HG03521 (cell line): ENCODE data around the gene SLTM.
"Not testable (repeated sequence)": the region's sequence is repeated elsewhere in the genome, so short reads cannot be mapped to it uniquely, and the experiment has no call there.

Experiments used
- ATAC-seq: cut with Tn5 transposase; IDR thresholded peaks from one replicate; pipeline ENCODE4 v1.9.1; 2021; ENCODE audit warnings: mild to moderate bottlenecking, moderate library complexity; ENCODE audit not compliant: unreplicated experiment

The SLTM gene

DNA sequence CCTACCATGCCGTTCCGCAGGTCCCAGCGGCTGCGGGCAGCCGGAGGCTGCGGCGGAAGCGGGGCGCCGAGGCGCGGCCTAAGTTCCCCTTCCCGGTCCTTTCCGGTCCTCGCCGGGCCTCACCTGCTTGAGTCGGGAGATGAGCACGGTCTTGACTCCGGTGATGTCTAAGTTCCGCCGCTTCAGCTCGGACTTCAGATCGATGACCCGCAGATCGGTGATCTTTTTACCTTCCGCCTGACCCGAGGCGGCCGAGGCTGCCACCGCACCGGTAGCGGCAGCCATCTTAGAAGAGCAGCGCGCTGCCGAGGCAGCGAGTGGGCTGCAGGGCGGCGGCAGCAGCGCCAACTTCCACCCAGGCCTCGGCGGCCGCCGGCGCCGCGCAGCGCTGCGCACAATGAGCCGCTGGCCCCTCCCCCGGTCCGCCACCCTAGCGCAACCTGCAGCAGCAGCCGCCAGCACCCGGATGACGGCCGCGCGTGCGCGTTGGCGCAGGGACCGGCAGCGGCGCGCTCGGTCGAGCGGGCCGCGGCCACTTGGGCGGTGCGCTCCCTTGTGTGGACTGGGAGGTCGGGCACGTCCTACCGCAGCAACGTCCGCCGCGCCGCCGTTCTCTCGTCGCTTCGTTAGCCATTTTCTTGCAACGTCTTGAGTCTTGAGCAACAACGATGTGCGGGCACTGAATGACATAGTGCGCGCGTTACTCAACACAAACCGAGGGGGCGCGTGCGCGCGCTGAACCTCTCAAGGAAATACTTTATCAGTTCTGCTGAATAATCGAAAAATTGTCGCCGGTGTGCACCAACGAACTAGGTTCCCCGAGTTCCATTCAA lies at the start of gene SLTM:
Gene SLTM (minus strand): TSS at position 399 of the 833 bp plus-strand sequence. CDS start 114 bp downstream, at position 285.
- peak; percentile 89 for ATAC-seq

DNA sequence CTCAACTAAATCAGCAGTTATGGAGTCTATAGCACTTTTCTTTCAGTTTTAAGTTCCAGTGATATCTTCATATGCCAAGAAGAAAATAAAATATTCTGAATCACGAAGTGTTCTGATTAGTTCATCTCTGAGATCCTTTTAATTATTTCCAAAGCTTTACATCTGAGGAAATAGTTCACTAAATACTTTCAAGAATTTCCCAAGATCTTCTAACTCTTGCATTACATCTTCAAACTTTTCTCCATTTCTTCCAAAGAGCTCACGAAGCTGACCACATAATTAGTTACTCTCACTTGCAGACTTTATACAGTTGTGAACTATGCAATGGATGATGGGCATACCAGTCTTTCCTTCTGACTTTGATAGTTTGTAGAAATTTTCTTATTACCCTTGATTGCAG lies 49.8 kb upstream of the SLTM start:
- ATAC-seq = no peak

DNA sequence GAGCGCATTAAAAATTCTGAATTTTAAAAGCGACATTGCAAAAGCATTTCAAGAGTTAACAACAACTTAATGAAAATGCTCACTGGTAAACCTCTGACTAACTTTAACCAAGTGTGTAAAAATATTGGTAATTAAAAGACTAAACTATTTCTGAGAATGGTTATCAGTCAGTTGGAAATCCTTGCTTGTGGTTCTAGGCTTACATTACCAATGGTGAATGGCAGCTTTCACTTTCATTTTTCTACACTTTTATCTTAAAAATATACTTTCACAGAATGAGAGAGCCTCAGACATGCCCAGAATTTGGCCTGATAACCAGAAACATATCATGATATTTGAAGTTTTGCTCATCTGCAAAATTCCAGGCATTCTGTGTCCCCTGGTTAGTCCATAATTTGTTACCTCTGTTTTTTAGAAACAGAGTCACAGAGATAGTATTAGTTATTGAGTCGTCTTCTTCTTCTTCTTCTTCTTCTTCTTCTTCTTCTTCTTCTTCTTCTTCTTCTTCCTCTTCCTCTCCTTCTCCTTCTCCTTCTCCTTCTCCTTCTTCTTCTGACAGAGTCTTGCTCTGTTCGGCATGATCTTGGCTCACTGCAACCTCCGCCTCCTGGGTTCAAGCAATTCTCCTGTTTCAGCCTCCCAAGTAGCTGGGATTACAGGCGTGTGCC lies 48.5 kb upstream of the SLTM start:
- no peak for ATAC-seq

DNA sequence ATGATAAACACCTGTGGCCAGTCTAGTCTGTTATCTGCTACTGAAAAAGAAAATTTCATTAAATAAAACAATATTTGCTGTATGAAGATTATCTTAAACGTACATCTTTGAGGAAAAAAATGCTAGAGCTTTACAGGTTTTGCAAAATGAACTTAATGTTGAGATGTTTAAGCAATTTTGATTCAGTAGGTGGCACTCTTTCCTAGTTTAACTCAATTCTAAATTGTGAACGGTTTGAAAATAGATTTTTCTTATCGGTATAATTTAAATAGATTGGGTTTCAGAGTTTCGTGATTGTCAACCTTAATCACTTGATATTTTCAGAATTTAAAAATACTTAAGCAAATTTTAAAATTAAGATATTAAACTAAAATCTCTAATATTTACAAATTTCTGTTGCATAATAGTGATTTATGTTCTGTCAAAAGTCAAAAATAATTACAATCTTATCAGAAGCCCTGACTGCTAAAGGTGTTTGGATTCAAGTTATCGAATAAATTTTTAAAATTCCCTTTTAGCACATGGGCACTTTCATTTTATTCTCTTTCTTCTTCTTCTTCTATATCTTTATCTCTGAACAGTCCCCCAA lies 47.0 kb upstream of the SLTM start:
- no peak for ATAC-seq

DNA sequence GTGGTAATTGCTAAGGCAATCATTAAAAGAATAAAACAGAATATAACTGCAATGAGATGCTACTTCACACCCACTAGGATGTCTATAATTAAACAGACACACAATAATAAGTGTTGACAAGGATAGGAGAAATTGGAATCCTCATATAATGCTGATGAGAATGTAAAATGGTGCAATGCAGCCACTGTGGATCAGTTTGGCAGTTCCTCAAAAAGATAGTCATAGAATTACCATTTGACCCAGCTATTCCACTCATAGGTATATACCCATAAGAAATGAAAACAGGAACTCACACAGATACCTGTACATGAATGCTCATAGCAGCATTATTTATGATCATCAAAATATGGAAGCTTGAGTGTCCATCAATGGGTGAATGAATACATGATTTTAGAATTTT lies 44.4 kb upstream of the SLTM start:
- ATAC-seq = no peak

DNA sequence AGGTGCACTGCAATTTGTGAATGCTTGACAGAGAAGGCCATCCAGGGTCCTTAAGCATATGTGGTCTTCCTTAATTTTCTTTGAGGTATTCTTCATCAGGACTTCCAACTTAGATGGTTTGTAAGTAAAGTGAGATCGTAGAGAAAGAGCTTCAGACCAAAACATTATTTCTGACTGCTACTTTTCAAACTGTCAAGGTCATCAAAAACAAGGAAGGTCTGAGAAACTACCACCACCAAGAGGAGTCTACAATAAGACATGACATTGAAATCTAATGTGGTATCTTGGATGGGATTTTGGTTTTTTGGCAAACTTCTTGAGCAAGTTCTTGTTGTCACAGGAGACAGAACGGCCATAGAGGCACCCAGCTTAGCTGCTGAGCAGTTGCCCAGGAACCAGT lies 34.0 kb upstream of the SLTM start:
- no peak for ATAC-seq

DNA sequence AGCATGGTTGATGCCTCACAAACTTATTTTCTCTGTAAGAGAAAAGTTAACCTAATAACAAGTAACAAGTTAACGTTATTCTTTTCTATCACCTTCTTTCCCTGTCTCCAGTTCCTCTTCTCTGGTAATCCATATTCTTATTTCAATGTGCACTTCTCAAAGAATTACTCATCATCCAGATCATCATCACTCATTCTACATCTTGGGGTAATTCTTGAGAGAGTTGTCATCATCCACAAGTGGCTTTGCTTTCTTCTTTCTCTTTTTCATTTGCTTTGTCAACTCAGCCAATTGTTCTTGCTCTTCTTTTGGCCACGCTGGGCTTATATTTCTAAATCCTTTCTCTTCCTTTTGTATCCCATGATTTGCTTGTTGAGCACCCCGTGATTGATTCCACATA lies 33.2 kb upstream of the SLTM start:
- no peak for ATAC-seq

DNA sequence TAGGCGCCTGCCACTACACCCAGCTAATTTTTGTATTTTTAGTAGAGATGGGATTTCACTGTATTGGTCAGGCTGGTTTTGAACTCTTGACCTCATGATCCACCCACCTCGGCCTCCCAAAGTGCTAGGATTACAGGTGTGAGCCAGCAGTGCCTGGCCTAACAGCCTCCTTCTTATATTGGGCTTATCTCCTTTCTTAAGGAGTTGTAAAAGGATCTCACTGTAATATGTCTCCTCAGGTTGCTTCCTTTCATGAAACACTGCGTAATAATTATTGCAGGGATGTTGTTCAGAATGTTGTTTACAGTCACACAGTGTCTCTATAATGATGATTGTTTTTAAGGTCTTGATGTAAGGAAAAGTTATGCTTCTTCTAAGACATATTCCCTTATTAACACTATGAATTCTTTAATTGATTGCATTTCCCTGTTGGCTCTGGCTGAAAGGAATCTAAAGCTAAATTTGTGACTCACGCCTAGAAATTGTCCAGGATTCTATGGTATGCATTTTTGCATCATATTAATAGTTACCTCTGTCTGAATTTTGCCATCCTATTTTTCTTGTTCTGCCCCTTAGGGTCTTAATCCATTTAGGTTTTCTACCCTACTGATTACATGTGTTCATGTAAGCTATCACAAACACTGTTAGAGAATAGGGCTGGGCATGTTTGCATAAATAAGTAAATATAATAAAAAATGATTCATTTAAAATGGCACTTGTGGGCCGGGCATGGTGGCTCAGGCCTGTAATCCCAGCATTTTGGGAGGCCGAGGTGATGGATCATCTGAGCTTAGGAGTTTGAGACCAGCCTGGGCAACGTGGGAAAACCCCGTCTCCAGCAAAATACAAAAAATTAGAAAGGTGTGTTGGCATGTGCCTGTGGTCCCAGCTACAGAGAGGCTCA lies 29.4 kb upstream of the SLTM start:
- no peak for ATAC-seq

DNA sequence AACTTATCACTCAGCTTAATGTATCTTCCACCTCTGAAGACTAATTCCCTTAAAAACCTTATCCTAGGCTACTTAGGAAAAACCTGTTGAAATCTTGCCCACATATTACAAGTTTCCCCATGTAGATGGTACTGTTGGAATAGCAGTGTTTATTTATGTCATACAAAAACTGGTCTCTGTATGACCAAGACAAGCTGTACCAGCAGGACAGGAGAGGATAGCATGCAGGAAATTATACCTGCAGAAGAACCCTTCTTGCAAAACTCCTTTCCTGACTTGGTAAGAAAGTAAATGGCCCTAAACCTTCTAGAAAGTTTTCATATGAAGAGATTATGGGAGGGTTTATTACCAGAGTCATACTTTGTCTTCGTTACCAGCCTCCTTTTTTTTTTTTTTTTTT lies 28.7 kb upstream of the SLTM start:
- no peak for ATAC-seq

DNA sequence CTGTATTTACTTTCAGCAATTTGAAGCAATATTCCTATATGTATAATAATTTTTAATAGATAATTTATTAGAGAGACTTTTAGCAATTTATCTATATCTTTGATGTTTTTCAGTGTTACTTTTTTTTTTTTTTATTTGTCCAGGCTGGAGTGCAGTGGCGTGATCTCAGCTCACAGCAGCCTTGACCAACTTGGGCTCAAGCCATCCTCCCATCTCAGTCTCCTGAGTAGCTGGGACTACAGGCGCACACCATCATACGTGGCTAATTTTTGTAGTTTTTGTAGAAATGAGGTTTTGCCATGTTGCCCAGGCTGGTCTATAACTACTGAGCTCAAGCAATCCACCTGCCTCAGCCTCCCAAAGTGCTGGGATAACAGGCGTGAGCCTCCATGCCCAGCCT lies 25.3 kb upstream of the SLTM start:
- no peak for ATAC-seq

DNA sequence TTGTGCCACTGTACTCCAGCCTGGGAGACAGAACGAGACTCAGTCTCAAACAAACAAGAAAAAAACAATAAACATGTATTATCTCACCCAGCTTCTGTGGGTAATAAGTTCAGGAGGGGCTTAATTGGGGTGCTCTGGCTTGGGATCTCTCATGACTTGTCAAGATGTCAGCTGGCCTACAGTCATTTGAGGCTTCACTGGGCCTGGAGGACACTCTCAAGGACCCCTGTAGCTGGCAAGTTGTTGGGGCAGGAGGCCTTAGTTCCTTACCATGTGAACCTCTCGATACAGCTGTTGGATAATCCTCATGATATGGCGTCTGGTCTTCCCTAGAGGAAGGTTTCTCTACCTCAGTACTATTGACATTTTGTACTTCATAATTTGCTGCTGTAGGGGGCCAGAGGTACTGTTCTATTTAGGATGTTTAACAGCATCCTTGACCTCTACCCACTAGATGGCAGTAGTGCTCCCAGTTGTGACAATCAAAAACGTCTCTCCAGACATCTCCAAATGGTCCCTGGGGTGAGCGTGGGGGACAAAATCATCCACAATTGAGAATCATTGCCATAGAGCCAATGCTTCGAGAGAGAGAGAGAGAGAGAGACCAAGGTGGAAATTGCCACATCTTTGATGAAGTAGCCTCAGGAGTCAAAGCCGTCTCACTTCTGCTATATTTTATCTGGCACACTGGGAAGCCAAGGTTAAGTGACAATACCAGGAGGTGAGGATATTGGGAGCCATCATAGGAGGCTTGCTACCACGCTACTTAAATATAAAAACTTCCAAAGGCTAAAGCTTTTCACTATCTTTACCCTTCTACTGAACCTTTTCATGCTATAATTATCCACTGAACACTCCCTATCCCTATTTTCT lies 23.9 kb upstream of the SLTM start:
- peak; percentile 53 for ATAC-seq

DNA sequence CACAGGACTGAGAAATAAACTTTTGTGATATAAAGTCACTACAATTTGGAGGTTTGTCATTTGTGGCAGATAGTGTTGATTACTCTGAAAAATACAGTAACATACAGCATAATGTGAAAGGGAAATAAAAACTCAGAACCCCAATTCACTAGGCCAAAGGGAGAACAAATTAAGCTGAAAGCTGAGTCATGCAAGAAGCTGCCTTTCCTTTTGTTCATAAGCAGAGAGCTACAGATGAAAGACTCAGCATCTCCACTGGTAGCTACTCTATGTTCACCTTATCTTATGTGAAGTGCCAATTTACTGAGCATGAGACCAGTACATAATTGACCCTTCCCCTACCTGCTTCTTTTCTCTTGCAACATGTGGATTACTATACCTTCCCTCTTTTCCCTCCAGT lies 19.3 kb upstream of the SLTM start:
- no peak for ATAC-seq

DNA sequence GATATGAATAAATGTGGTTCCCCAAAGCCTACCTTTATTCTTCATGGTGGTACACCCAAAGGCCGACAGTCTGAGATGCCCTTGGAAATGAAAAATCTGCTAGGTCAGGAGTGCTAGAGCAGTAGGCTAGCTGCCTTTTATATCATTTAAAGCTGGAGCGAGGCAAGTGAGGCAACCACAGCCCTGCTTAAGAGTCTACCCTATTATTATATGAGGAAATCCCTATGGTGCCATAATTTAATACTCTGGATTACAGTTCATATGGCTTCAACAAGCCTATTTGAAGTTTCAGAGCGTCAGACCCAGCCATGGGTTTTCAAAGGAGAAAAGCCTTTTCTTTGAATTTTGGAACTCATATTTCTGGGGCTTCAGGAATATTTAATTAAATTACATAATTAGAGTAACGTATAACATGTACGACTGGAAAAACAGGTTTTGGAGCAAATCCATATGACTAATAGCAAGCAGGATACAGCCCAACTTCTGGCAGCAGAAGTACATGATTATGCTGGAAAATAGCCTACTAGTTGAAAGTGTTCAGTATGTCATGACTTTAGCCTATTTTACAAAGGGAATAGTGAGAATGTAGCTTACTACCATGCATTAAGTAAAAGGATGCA lies 18.0 kb upstream of the SLTM start:
- no peak for ATAC-seq

DNA sequence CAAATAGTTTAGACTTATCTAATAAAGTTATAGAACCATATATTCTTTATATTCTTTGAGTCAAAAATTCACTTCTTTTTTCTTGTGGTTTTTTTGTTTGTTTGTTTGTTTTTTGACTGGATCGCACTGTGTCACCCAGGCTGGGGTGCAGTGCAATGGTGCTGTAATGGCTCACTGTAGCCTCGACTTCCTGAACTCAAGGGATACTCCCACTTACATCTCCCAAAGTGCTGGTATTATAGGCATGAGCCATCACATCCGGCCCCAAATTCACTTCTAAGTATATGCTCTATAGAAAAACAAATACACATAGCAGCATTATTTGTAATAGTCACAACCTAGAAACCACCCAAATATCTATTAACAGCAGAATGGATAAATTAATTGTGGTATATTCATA lies 13.7 kb upstream of the SLTM start:
- no peak for ATAC-seq

DNA sequence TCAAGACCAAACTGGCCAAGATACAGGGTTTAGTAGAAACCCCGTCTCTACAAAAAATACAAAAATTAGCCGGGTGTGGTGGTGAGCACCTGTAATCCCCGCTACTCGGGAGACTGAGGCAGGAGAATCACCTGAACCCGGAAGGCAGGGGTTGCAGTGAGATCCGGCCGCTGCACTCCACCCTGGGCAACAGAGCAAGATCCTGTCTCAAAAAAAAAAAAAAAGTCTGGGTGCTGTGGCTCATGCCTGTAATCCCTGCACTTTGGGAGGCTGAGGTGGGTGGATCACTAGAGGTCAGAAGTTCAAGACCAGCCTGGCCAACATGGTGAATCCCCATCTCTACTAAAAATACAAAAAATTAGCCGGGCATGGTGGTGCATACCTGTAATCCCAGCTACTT lies 1.5 kb upstream of the SLTM start:
- ATAC-seq = not testable (repeated sequence)

DNA sequence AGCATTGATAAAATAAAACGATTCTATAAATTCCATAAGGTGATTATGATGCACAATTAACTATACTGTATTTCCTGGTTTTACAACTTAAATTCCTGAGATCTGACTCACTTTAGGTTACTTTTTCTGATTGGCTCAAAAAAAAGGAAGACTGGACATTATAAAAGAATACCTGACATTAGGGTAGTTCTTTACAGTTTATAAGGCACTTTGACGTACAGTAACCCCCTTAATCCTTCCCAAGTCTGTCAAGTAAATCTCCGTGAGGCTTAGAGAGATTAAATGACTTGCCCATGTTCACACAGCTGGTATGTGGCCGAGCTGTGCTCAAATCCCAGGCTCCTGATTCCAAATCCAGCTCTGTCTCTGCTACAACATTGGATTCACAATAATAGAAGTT lies 1.0 kb upstream of the SLTM start:
- ATAC-seq = no peak

DNA sequence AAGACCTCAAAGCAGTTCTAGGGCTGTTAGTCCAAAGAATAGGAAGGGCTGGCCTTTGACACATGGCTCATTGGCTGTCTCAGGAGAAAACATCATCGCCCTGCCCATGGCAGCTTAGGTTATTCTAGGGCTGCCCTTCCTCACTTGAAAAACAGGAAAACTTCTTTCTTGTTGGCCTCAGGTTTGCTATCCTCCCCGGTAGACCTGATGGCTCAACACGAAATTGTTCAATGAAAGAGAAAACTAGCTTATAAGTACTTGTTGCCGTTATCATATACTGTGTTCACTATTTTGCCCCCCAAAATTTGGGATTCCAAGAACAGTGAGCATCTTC lies 602 bp upstream of the SLTM start:
- ATAC-seq = no peak

DNA sequence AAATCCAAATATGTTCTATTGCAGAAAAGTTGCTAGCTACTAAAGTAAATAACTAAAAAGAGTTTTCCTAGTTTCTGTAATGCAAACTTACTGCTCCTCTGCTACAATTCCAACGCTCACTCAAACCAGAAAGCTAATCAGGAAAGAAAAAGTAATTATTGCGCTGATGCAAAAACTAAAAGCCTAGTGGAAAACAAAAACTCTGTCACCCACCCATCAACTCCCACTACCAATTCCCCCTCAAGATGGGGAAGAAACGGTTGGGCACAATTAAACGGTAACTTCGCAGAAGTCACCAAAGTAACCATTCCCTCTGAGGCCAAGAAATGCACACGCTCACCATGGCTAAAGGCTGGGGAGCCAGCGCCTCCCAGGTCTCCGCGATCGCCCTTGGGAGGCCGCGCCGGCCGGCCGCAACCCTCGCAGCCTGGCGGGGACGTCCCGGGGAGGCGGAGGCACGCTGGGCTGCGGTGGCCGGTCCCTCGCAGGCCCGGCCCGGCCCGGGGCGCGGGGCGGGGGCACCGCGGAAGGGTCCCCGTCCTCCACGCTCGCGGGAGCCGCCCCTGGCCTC lies 684 bp downstream of the SLTM start:
- ATAC-seq = peak; percentile 33

DNA sequence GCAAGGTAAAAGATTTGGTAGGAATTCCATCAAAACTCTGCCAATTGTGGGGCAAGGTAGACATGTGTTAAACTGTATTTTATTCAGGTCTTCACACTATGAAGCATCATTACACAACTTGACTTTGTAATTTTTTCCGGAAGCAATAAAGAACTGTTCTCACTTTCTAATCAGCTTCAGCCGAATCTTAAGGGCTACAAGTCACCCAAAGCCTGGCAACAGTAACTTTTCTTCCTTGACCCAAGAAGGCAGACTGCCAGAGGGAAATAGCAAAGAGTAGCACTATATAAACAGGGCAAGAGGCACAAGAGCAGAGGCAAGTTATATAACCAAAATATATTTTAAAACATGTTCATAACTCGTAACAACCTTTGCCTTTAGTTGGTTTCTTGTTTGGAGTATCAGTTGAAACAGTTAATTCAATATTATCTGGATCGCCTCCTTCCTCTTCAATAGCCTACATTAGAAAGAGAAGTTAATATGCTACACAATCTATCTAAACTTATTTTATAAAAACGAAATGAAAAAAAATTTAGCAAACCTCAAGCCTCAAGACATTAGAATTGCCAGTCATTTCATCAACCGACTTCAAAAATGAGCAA lies 1.4 kb downstream of the SLTM start:
- ATAC-seq = no peak
